A549 (cell line): ENCODE measurements around the gene MEIS1. TPM values are rescaled to one million over a fixed set of nuclear protein-coding genes. Genes with fewer than 3 reads are reported as not detected.

Source experiments
- ATAC-seq, 2 experiments: fragments of 200-7000 bp in 1 of 2; fragments of >200 bp in 1 of 2; cut with Nextera tagmentation in 1 of 2; cut with Tn5 transposase in 1 of 2; 3 replicates each; pipeline versions ENCODE4 v1.8.0 to v1.9.1; 2018 to 2020; ENCODE audit warnings: mild to moderate bottlenecking in 1 of 2, moderate library complexity in 1 of 2
- CTCF ChIA-PET: fragments of 300-600 bp; sonication (Branson Sonifier 250); formaldehyde crosslinking; extraction: SDS; loops from one replicate; lab custom pipeline; 2021; ENCODE audit warnings: antibody characterized with exemption, inconsistent platforms; lab: Yijun Ruan, JAX
- POLR2A ChIA-PET: fragments of 350-600 bp; formaldehyde crosslinking; extraction: SDS; loops from one replicate; lab custom pipeline; 2021; ENCODE audit warnings: antibody characterized with exemption, inconsistent platforms; lab: Yijun Ruan, JAX
- DNase-seq, 2 experiments: peaks; one replicate each; pipeline versions ENCODE4 v3.0.0 to v3.0.0-alpha.2; 2011 to 2016; ENCODE audit warnings: low read depth in 1 of 2, low spot score in 1 of 2
- FAIRE-seq: peaks from 2 replicates; lab custom pipeline; 2011; peaks lifted over from hg19 to GRCh38; lab: Jason Lieb, UNC
- H3K27ac ChIP-seq, 2 experiments: fragments of >200 bp; sonication (Bioruptor Twin); formaldehyde crosslinking; 3 replicates each; pipeline ENCODE4 v1.5.1; 2016 to 2017
- H3K4me1 ChIP-seq: fragments of >200 bp; sonication (Bioruptor Twin); formaldehyde crosslinking; 3 replicates; pipeline ENCODE4 v1.6.1; 2016
- H3K4me2 ChIP-seq: fragments of >200 bp; sonication (Bioruptor Twin); formaldehyde crosslinking; 3 replicates; pipeline ENCODE4 v1.6.1; 2016
- H3K4me3 ChIP-seq: fragments of >200 bp; sonication (Bioruptor Twin); formaldehyde crosslinking; 3 replicates; pipeline ENCODE4 v1.5.1; 2016
- H3K9me3 ChIP-seq: fragments of >200 bp; sonication (Bioruptor Twin); formaldehyde crosslinking; 3 replicates; pipeline ENCODE4 v1.6.1; 2016
- CEBPB ChIP-seq, 2 experiments: fragments of >200 bp in 1 of 2; sonication (Bioruptor Twin) in 1 of 2; formaldehyde crosslinking in 1 of 2; IDR thresholded peaks; 2 replicates each; pipeline ENCODE4 v1.6.1; 2012 to 2016
- CTCF ChIP-seq: fragments of >200 bp; sonication (Bioruptor Twin); formaldehyde crosslinking; IDR thresholded peaks from 3 replicates; pipeline ENCODE4 v1.5.1; 2016
- EHMT2 ChIP-seq: fragments of 200-600 bp; sonication (generic); IDR thresholded peaks from 2 replicates; pipeline ENCODE4 v1.6.1; 2016; ENCODE audit warnings: antibody characterized with exemption, low read depth, mild to moderate bottlenecking, moderate library complexity
- EP300 ChIP-seq, 2 experiments: fragments of >200 bp; sonication (Bioruptor Twin); formaldehyde crosslinking; IDR thresholded peaks; 2 replicates in 1 of 2; 3 replicates in 1 of 2; pipeline ENCODE4 v1.6.1; 2016 to 2017
- GATA3 ChIP-seq: IDR thresholded peaks from 2 replicates; pipeline ENCODE4 v1.6.1; 2012; ENCODE audit warnings: borderline replicate concordance
- HES2 ChIP-seq: fragments of >200 bp; sonication (Bioruptor Twin); formaldehyde crosslinking; IDR thresholded peaks from 2 replicates; pipeline ENCODE4 v1.6.1; 2016
- HOXA7 ChIP-seq: fragments of 250-450 bp; sonication (Bioruptor Pico); IDR thresholded peaks from 2 replicates; pipeline ENCODE4 v1.5.0; 2020; ENCODE audit warnings: mild to moderate bottlenecking, moderate library complexity
- HOXB5 ChIP-seq: fragments of 250-450 bp; sonication (Bioruptor Pico); IDR thresholded peaks from 2 replicates; pipeline ENCODE4 v1.5.0; 2020; ENCODE audit warnings: mild to moderate bottlenecking, moderate library complexity
- JUNB ChIP-seq: fragments of >200 bp; sonication (Bioruptor Twin); formaldehyde crosslinking; IDR thresholded peaks from 2 replicates; pipeline ENCODE4 v1.6.1; 2016
- MAZ ChIP-seq: fragments of 150-350 bp; IDR thresholded peaks from 2 replicates; pipeline ENCODE4 v1.6.1; 2014; ENCODE audit warnings: antibody characterized with exemption, low read depth, low read length, borderline replicate concordance
- MYC ChIP-seq: IDR thresholded peaks from 2 replicates; pipeline ENCODE4 v1.6.1; 2012; ENCODE audit warnings: mild to moderate bottlenecking, inconsistent platforms, low read length, improper control_type of control experiment, borderline replicate concordance
- NFE2L2 ChIP-seq: fragments of 150-350 bp; conservative IDR thresholded peaks from 2 replicates; pipeline ENCODE4 v1.6.1; 2014; ENCODE audit warnings: low read length
- NR3C1 ChIP-seq: fragments of >200 bp; sonication (Bioruptor Twin); formaldehyde crosslinking; IDR thresholded peaks from 3 replicates; pipeline ENCODE4 v1.6.1; 2017
- POLR2A ChIP-seq: IDR thresholded peaks from 2 replicates; pipeline ENCODE4 v1.6.1; 2012; ENCODE audit warnings: mild to moderate bottlenecking, low read length
- RAD21 ChIP-seq, 2 experiments: fragments of >200 bp in 1 of 2; sonication (Bioruptor Twin) in 1 of 2; formaldehyde crosslinking in 1 of 2; IDR thresholded peaks in 1 of 2; conservative IDR thresholded peaks in 1 of 2; 2 replicates in 1 of 2; 3 replicates in 1 of 2; pipeline ENCODE4 v1.6.1; 2012 to 2018; ENCODE audit warnings: inconsistent platforms in 1 of 2
- RCOR1 ChIP-seq: fragments of 150-350 bp; IDR thresholded peaks from 2 replicates; pipeline ENCODE4 v1.6.1; 2014; ENCODE audit warnings: antibody characterized with exemption, low read length, low read depth
- RFX5 ChIP-seq: fragments of 450-650 bp; IDR thresholded peaks from 2 replicates; pipeline ENCODE4 v1.7.1; 2014; ENCODE audit warnings: antibody characterized with exemption, mild to moderate bottlenecking, moderate library complexity
- ZNF302 ChIP-seq: fragments of 250-450 bp; sonication (Bioruptor Pico); IDR thresholded peaks from 2 replicates; pipeline ENCODE4 v1.9.0; 2021; ENCODE audit warnings: inconsistent platforms, mild to moderate bottlenecking, moderate library complexity
- WGBS: methylation state at CpG from one replicate; pipeline ENCODE4 v1.1.6; 2017; ENCODE audit errors: missing lambda C conversion rate; 5-methylcytosine and 5-hydroxymethylcytosine counted together
- polyA plus RNA-seq, 4 experiments: library from polyadenylated mRNA; depleted of rRNA in 3 of 4; stranded (reverse); fragments of >200 nt; fragmentation: RNase III in 1 of 4; extraction: RNeasy Plus Mini Kit Qiagen cat#74134 plus additional on column Dnase treatment in 1 of 4; gene quantifications; 2 replicates in 3 of 4; 3 replicates in 1 of 4; pipeline ENCODE4 v1.2.3, GENCODE V29; 2011 to 2017
- TF ChIP-seq, protein P1 (sequence below): fragments of 200-600 bp; sonication (generic); IDR thresholded peaks from 2 replicates; pipeline ENCODE4 v1.6.1; 2016; ENCODE audit warnings: antibody characterized with exemption, mild to moderate bottlenecking, moderate library complexity
- TF ChIP-seq, protein P2 (sequence below): IDR thresholded peaks from 2 replicates; pipeline ENCODE4 v1.6.1; 2012
- TF ChIP-seq, protein P3 (sequence below): IDR thresholded peaks from 2 replicates; pipeline ENCODE4 v1.6.1; 2012; ENCODE audit warnings: low read depth, borderline replicate concordance
- TF ChIP-seq, protein P4 (sequence below): fragments of 450-650 bp; IDR thresholded peaks from 2 replicates; pipeline ENCODE4 v1.6.1; 2014; ENCODE audit warnings: antibody characterized with exemption
- TF ChIP-seq, protein P5 (sequence below): fragments of 250-450 bp; sonication (Bioruptor Pico); IDR thresholded peaks from 2 replicates; pipeline ENCODE4 v1.5.0; 2020; ENCODE audit warnings: low read depth, mild to moderate bottlenecking, moderate library complexity

The MEIS1 gene
- polyA plus RNA-seq, 2 of the 4 experiments (the other 2 are of a cell fraction): 1.9 to 4.2 TPM

- TF ChIP-seq, protein P1, sequence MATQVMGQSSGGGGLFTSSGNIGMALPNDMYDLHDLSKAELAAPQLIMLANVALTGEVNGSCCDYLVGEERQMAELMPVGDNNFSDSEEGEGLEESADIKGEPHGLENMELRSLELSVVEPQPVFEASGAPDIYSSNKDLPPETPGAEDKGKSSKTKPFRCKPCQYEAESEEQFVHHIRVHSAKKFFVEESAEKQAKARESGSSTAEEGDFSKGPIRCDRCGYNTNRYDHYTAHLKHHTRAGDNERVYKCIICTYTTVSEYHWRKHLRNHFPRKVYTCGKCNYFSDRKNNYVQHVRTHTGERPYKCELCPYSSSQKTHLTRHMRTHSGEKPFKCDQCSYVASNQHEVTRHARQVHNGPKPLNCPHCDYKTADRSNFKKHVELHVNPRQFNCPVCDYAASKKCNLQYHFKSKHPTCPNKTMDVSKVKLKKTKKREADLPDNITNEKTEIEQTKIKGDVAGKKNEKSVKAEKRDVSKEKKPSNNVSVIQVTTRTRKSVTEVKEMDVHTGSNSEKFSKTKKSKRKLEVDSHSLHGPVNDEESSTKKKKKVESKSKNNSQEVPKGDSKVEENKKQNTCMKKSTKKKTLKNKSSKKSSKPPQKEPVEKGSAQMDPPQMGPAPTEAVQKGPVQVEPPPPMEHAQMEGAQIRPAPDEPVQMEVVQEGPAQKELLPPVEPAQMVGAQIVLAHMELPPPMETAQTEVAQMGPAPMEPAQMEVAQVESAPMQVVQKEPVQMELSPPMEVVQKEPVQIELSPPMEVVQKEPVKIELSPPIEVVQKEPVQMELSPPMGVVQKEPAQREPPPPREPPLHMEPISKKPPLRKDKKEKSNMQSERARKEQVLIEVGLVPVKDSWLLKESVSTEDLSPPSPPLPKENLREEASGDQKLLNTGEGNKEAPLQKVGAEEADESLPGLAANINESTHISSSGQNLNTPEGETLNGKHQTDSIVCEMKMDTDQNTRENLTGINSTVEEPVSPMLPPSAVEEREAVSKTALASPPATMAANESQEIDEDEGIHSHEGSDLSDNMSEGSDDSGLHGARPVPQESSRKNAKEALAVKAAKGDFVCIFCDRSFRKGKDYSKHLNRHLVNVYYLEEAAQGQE: no peak
- TF ChIP-seq HES2: no peak
- no peak for TF ChIP-seq EP300 (IDR thresholded peaks at IDR 0.05)
- TF ChIP-seq, protein P2, sequence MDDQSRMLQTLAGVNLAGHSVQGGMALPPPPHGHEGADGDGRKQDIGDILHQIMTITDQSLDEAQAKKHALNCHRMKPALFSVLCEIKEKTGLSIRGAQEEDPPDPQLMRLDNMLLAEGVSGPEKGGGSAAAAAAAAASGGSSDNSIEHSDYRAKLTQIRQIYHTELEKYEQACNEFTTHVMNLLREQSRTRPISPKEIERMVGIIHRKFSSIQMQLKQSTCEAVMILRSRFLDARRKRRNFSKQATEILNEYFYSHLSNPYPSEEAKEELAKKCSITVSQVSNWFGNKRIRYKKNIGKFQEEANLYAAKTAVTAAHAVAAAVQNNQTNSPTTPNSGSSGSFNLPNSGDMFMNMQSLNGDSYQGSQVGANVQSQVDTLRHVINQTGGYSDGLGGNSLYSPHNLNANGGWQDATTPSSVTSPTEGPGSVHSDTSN: no peak
- no peak for TF ChIP-seq NR3C1
- no peak for TF ChIP-seq GATA3
- no peak for TF ChIP-seq RCOR1
Observed at GRCh38 chr2:66560683-66561082, 125.8 kb downstream of the MEIS1 start (continued).

- DNase-seq: no peak
- FAIRE-seq: no peak
- Histone ChIP-seq H3K27ac (no peak overlapping the region), H3K4me1 (peaks cover 20% of the 10 kb centered on the region), H3K4me2 (no peak overlapping the region; the same call in 2 of the 3 replicates), H3K9me3 (no peaks in the 10 kb centered on the region), H3K4me3 (no peak overlapping the region)
- TF ChIP-seq NFE2L2: no peak
- no peak for TF ChIP-seq POLR2A
- TF ChIP-seq, protein P3, sequence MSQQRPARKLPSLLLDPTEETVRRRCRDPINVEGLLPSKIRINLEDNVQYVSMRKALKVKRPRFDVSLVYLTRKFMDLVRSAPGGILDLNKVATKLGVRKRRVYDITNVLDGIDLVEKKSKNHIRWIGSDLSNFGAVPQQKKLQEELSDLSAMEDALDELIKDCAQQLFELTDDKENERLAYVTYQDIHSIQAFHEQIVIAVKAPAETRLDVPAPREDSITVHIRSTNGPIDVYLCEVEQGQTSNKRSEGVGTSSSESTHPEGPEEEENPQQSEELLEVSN: no peak
- TF ChIP-seq RCOR1: no peak
- TF ChIP-seq RFX5: no peak
- no peak for TF ChIP-seq HOXB5 (CRISPR knock-in tag)
- no peak for TF ChIP-seq ZNF302
- TF ChIP-seq CTCF: no peak
- TF ChIP-seq, protein P4, sequence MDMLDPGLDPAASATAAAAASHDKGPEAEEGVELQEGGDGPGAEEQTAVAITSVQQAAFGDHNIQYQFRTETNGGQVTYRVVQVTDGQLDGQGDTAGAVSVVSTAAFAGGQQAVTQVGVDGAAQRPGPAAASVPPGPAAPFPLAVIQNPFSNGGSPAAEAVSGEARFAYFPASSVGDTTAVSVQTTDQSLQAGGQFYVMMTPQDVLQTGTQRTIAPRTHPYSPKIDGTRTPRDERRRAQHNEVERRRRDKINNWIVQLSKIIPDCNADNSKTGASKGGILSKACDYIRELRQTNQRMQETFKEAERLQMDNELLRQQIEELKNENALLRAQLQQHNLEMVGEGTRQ: no peak
- no peak for TF ChIP-seq HOXA7 (CRISPR knock-in tag)
- no peak for TF ChIP-seq EHMT2
- no peak for TF ChIP-seq GATA3
- TF ChIP-seq CEBPB (IDR thresholded peaks at IDR 0.05): no peak
- no peak for TF ChIP-seq RAD21 (conservative IDR thresholded peaks at IDR 0.05 in 1 of 2, IDR thresholded peaks at IDR 0.05 in 1 of 2)
- TF ChIP-seq JUNB: no peak
- TF ChIP-seq, protein P5, sequence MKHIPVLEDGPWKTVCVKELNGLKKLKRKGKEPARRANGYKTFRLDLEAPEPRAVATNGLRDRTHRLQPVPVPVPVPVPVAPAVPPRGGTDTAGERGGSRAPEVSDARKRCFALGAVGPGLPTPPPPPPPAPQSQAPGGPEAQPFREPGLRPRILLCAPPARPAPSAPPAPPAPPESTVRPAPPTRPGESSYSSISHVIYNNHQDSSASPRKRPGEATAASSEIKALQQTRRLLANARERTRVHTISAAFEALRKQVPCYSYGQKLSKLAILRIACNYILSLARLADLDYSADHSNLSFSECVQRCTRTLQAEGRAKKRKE (CRISPR knock-in tag): no peak
- no peak for TF ChIP-seq MAZ
- TF ChIP-seq MYC: no peak
- ChIA-PET POLR2A (no interaction called here), CTCF (interaction anchor here (1.0 kb wide), 1 partner anchor 133 kb away, joined by 3 read pairs; no protein-coding TSS in a partner anchor)
- WGBS: 83% methylated on average over 3 of the region's 3 CpGs
- no peak for ATAC-seq
Observed at GRCh38 chr2:66561645-66562303, 126.8 kb downstream of the MEIS1 start.
